Measurements from ENCODE around the gene LRTM2. TPM values are rescaled to one million over a fixed set of nuclear protein-coding genes. Genes with fewer than 3 reads are reported as not detected.

LRTM2 gene
- total and polyA plus RNA-seq, 9 of the 15 experiments (the other 6 are each of a cell fraction or from before 2014, with no cell fraction given) = 0.09 TPM; not detected in 8

GRCh38 chr12:1804545-1805332, 15.6 kb upstream of the LRTM2 start (continued):
- TF ChIP-seq GABPA (tag; conservative IDR thresholded peaks at IDR 0.05; ENCODE audit: low read depth) (peak; percentile 92), RBM17 (IDR thresholded peaks at IDR 0.05; ENCODE audit: borderline replicate concordance, low read depth, low read length) (no peak), RBM22 (IDR thresholded peaks at IDR 0.05; ENCODE audit: low read depth, low read length, poor library complexity, severe bottlenecking) (no peak), RAD51 (IDR thresholded peaks at IDR 0.05; ENCODE audit: borderline replicate concordance, low read depth) (no peak), TRIM25 (IDR thresholded peaks at IDR 0.05; ENCODE audit: borderline replicate concordance) (no peak), SAP30 (IDR thresholded peaks at IDR 0.05; ENCODE audit: borderline replicate concordance, insufficient read depth, low read depth, low read length, poor library complexity, severe bottlenecking) (no peak), MTA1 (IDR thresholded peaks at IDR 0.05; ENCODE audit: borderline replicate concordance) (no peak), ZNF175 (CRISPR knock-in tag; IDR thresholded peaks at IDR 0.05; ENCODE audit: low read depth) (0 out of 2 replicates have a peak, but pooled peaks have one; percentile 38), POLR2A (conservative IDR thresholded peaks at IDR 0.05) (peak; percentile 39; the same call in 1 of the 2 replicates), ZFX (CRISPR knock-in tag; IDR thresholded peaks at IDR 0.05) (peak; percentile 86), EZH2 (IDR thresholded peaks at IDR 0.05; ENCODE audit: borderline replicate concordance, low read depth, low read length) (no peak), FOS (IDR thresholded peaks at IDR 0.05; ENCODE audit: extremely low read depth, insufficient read length) (peak; percentile 40), HMGN3 (IDR thresholded peaks at IDR 0.05; ENCODE audit: borderline replicate concordance, extremely low read depth, insufficient read length, low read depth, low read length) (no peak), KDM1A (IDR thresholded peaks at IDR 0.05) (no peak), SP2 (IDR thresholded peaks at IDR 0.05; ENCODE audit: extremely low read depth, low read depth, low read length, poor library complexity, severe bottlenecking) (peak; percentile 63), FOXK2 (conservative IDR thresholded peaks at IDR 0.05 in 1 of 2, IDR thresholded peaks at IDR 0.05 in 1 of 2; ENCODE audit: low read depth in 2 of 2) (no peak), POLR2H (tag; IDR thresholded peaks at IDR 0.05; ENCODE audit: low read depth) (no peak)
- TF ChIP-seq, protein P1, sequence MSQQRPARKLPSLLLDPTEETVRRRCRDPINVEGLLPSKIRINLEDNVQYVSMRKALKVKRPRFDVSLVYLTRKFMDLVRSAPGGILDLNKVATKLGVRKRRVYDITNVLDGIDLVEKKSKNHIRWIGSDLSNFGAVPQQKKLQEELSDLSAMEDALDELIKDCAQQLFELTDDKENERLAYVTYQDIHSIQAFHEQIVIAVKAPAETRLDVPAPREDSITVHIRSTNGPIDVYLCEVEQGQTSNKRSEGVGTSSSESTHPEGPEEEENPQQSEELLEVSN (IDR thresholded peaks at IDR 0.05; ENCODE audit: borderline replicate concordance in 1 of 2, extremely low read depth in 1 of 2, insufficient read depth in 1 of 2, insufficient read length in 1 of 2, low read depth in 1 of 2, low read length in 1 of 2, poor library complexity in 1 of 2, severe bottlenecking in 1 of 2) = peak; percentile 78 to 85
- TF ChIP-seq, protein P2, sequence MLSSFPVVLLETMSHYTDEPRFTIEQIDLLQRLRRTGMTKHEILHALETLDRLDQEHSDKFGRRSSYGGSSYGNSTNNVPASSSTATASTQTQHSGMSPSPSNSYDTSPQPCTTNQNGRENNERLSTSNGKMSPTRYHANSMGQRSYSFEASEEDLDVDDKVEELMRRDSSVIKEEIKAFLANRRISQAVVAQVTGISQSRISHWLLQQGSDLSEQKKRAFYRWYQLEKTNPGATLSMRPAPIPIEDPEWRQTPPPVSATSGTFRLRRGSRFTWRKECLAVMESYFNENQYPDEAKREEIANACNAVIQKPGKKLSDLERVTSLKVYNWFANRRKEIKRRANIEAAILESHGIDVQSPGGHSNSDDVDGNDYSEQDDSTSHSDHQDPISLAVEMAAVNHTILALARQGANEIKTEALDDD (IDR thresholded peaks at IDR 0.05) = no peak

Data from K562 (cell line).